Stimulated activated naive CD4-positive, alpha-beta T cell treated with Interleukin-2 at 50 U/mL for 16 hours (primary cell): ENCODE results near the gene ARHGAP26.

Experiments used
- DNase-seq: peaks from one replicate; lab custom pipeline; 2025; lab: John Stamatoyannopoulos, UW

Gene ARHGAP26

GRCh38 chr5:142753116-142753631 is 17.0 kb upstream of the ARHGAP26 start:
- no peak for DNase-seq

GRCh38 chr5:142754031-142754430 is 16.1 kb upstream of the ARHGAP26 start:
- DNase-seq, result no peak

GRCh38 chr5:142756576-142756975 is 13.6 kb upstream of the ARHGAP26 start:
- no peak for DNase-seq

GRCh38 chr5:142757564-142757963 is 12.6 kb upstream of the ARHGAP26 start:
- no peak for DNase-seq

GRCh38 chr5:142758062-142758795 is 11.9 kb upstream of the ARHGAP26 start:
- DNase-seq, result no peak

GRCh38 chr5:142758796-142759145 is 11.4 kb upstream of the ARHGAP26 start:
- DNase-seq, result no peak

GRCh38 chr5:142763701-142764100 is 6.5 kb upstream of the ARHGAP26 start:
- DNase-seq, result no peak

GRCh38 chr5:142767178-142767577 is 3.0 kb upstream of the ARHGAP26 start:
- no peak for DNase-seq

GRCh38 chr5:142767911-142768310 is 2.3 kb upstream of the ARHGAP26 start:
- DNase-seq, result no peak

GRCh38 chr5:142769251-142769792 is 855 bp upstream of the ARHGAP26 start:
- peak; percentile 23 for DNase-seq

GRCh38 chr5:142770650-142771609 is 753 bp downstream of the ARHGAP26 start:
- DNase-seq, result peak; percentile 59

- DNase-seq, result no peak
Observed at GRCh38 chr5:142771666-142772065, 1.5 kb downstream of the ARHGAP26 start.

GRCh38 chr5:142772446-142773293 is 2.5 kb downstream of the ARHGAP26 start:
- DNase-seq, result no peak

- DNase-seq, result no peak
Observed at GRCh38 chr5:142777099-142777498, 6.9 kb downstream of the ARHGAP26 start.

- DNase-seq, result no peak
Observed at GRCh38 chr5:142777850-142778249, 7.7 kb downstream of the ARHGAP26 start.

GRCh38 chr5:142779163-142779840 is 9.1 kb downstream of the ARHGAP26 start:
- DNase-seq, result no peak

- DNase-seq, result no peak
Observed at GRCh38 chr5:142780871-142781270, 10.7 kb downstream of the ARHGAP26 start.

GRCh38 chr5:142782976-142783530 is 12.9 kb downstream of the ARHGAP26 start:
- DNase-seq, result no peak

GRCh38 chr5:142783601-142784341 is 13.6 kb downstream of the ARHGAP26 start:
- peak; percentile 60 for DNase-seq

GRCh38 chr5:142784401-142784955 is 14.3 kb downstream of the ARHGAP26 start:
- no peak for DNase-seq
